WTC11 (cell line): ENCODE results near the gene SYTL5. TPM values are rescaled to one million over a fixed set of nuclear protein-coding genes. Genes with fewer than 3 reads are reported as not detected.
"Not testable (repeated sequence)": the region's sequence is repeated elsewhere in the genome, so short reads cannot be mapped to it uniquely, and the experiment has no call there.

Experiments used
- ATAC-seq: fragments of 200-7000 bp; cut with Tn5 transposase; 2 replicates; pipeline ENCODE4 v1.10.0; 2021; ENCODE audit warnings: mild to moderate bottlenecking, moderate library complexity
- CTCF ChIA-PET: fragments of 300-600 bp; sonication (Branson Sonifier 250); formaldehyde crosslinking; loops from one replicate; lab custom pipeline; 2021; ENCODE audit warnings: antibody characterized with exemption; lab: Charles Lee
- POLR2A ChIA-PET: fragments of 350-600 bp; sonication (Branson Sonifier 250); formaldehyde crosslinking; loops from one replicate; lab custom pipeline; 2021; ENCODE audit warnings: antibody characterized with exemption; lab: Charles Lee
- DNase-seq: peaks from one replicate; pipeline ENCODE4 v3.0.0; 2021; ENCODE audit warnings: low spot score
- H3K27ac Mint-ChIP-seq: 2 replicates; pipeline ENCODE4 v1.8.0; 2021; ENCODE audit warnings: mixed read lengths
- H3K27me3 Mint-ChIP-seq: 2 replicates; pipeline ENCODE4 v1.8.0; 2021; ENCODE audit warnings: low read depth, mild to moderate bottlenecking, moderate library complexity, mixed read lengths
- H3K36me3 Mint-ChIP-seq: 2 replicates; pipeline ENCODE4 v1.8.0; 2021; ENCODE audit warnings: mixed read lengths
- H3K4me1 Mint-ChIP-seq: 2 replicates; pipeline ENCODE4 v1.8.0; 2022; ENCODE audit warnings: mixed read lengths
- H3K4me3 Mint-ChIP-seq: 2 replicates; pipeline ENCODE4 v1.8.0; 2021; ENCODE audit warnings: mild to moderate bottlenecking, moderate library complexity, mixed read lengths
- H3K9me3 Mint-ChIP-seq: 2 replicates; pipeline ENCODE4 v1.8.0; 2021; ENCODE audit warnings: mixed read lengths
- ELF4 ChIP-seq: sonication (generic); formaldehyde crosslinking; IDR thresholded peaks from 2 replicates; pipeline ENCODE4 v1.8.1; 2022; ENCODE audit warnings: low read depth, mild to moderate bottlenecking, moderate library complexity, missing genetic modification reagents
- EMX1 ChIP-seq: fragments of 250-450 bp; sonication (Bioruptor Pico); IDR thresholded peaks from 2 replicates; pipeline ENCODE4 v1.8.0; 2021; ENCODE audit warnings: mild to moderate bottlenecking
- JUN ChIP-seq: sonication (generic); formaldehyde crosslinking; IDR thresholded peaks from 2 replicates; pipeline ENCODE4 v1.8.0; 2023; ENCODE audit warnings: mild to moderate bottlenecking, missing genetic modification reagents
- NFYB ChIP-seq: sonication (generic); formaldehyde crosslinking; conservative IDR thresholded peaks from 2 replicates; pipeline ENCODE4 v1.8.0; 2022; ENCODE audit warnings: low read depth, missing genetic modification reagents
- PRDM15 ChIP-seq: sonication (generic); formaldehyde crosslinking; IDR thresholded peaks from 2 replicates; pipeline ENCODE4 v1.8.0; 2022; ENCODE audit warnings: missing genetic modification reagents
- RELA ChIP-seq: sonication (generic); formaldehyde crosslinking; IDR thresholded peaks from 2 replicates; pipeline ENCODE4 v1.8.1; 2022; ENCODE audit warnings: missing genetic modification reagents, mild to moderate bottlenecking, borderline replicate concordance
- TEAD4 ChIP-seq: sonication (generic); formaldehyde crosslinking; IDR thresholded peaks from 2 replicates; pipeline ENCODE4 v1.8.0; 2022; ENCODE audit warnings: mild to moderate bottlenecking, missing genetic modification reagents
- USF1 ChIP-seq: sonication (generic); formaldehyde crosslinking; IDR thresholded peaks from 2 replicates; pipeline ENCODE4 v1.8.0; 2022; ENCODE audit warnings: mild to moderate bottlenecking, missing genetic modification reagents
- ZNF138 ChIP-seq: sonication (generic); formaldehyde crosslinking; conservative IDR thresholded peaks from 2 replicates; pipeline ENCODE4 v1.8.1; 2022; ENCODE audit warnings: mild to moderate bottlenecking, moderate library complexity, missing genetic modification reagents
- ZSCAN18 ChIP-seq: fragments of 250-450 bp; sonication (Bioruptor Pico); IDR thresholded peaks from 2 replicates; pipeline ENCODE4 v2.1.2; 2022; ENCODE audit warnings: mild to moderate bottlenecking, moderate library complexity
- total RNA-seq: library from RNA; stranded (reverse); gene quantifications from 3 replicates; pipeline ENCODE4 v1.2.3, GENCODE V29; 2021
- TF ChIP-seq, protein P1 (sequence below): fragments of 250-450 bp; sonication (Bioruptor Pico); IDR thresholded peaks from 2 replicates; pipeline ENCODE4 v1.9.0; 2021; ENCODE audit warnings: mild to moderate bottlenecking
- TF ChIP-seq, protein P2 (sequence below): sonication (generic); formaldehyde crosslinking; IDR thresholded peaks from 2 replicates; pipeline ENCODE4 v1.8.1; 2023; ENCODE audit warnings: mild to moderate bottlenecking, missing genetic modification reagents, moderate library complexity

The SYTL5 gene
- total RNA-seq, 1 experiment from 2014 or later, result 0.26 TPM

GRCh38 chrX:37986893-37987292, 19.5 kb upstream of the SYTL5 start (continued):
- TF ChIP-seq, protein P1, sequence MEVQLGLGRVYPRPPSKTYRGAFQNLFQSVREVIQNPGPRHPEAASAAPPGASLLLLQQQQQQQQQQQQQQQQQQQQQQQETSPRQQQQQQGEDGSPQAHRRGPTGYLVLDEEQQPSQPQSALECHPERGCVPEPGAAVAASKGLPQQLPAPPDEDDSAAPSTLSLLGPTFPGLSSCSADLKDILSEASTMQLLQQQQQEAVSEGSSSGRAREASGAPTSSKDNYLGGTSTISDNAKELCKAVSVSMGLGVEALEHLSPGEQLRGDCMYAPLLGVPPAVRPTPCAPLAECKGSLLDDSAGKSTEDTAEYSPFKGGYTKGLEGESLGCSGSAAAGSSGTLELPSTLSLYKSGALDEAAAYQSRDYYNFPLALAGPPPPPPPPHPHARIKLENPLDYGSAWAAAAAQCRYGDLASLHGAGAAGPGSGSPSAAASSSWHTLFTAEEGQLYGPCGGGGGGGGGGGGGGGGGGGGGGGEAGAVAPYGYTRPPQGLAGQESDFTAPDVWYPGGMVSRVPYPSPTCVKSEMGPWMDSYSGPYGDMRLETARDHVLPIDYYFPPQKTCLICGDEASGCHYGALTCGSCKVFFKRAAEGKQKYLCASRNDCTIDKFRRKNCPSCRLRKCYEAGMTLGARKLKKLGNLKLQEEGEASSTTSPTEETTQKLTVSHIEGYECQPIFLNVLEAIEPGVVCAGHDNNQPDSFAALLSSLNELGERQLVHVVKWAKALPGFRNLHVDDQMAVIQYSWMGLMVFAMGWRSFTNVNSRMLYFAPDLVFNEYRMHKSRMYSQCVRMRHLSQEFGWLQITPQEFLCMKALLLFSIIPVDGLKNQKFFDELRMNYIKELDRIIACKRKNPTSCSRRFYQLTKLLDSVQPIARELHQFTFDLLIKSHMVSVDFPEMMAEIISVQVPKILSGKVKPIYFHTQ (CRISPR knock-in tag), result no peak
- TF ChIP-seq RELA (CRISPR knock-in tag), result no peak

GRCh38 chrX:37989304-37989703, 17.0 kb upstream of the SYTL5 start:
- H3K27ac Mint-ChIP-seq, result no peak overlapping the region
- ChIA-PET POLR2A (no interaction called here), CTCF (no interaction called here)
- DNase-seq, result no peak
- H3K27me3 Mint-ChIP-seq, result no peaks in the 10 kb centered on the region
- TF ChIP-seq JUN (CRISPR knock-in tag) (no peak), ZSCAN18 (CRISPR knock-in tag) (no peak), USF1 (no peak), ELF4 (CRISPR knock-in tag) (no peak), NFYB (CRISPR knock-in tag) (no peak), ZNF138 (CRISPR knock-in tag) (no peak), PRDM15 (CRISPR knock-in tag) (no peak), TEAD4 (no peak), EMX1 (CRISPR knock-in tag) (no peak)
- H3K9me3 Mint-ChIP-seq, result no peaks in the 10 kb centered on the region
- no peak for ATAC-seq
- H3K4me1 Mint-ChIP-seq, result peaks cover 8% of the 10 kb centered on the region
- H3K36me3 Mint-ChIP-seq, result no peaks in the 10 kb centered on the region
- H3K4me3 Mint-ChIP-seq, result no peak overlapping the region

GRCh38 chrX:37991303-37991702, 15.1 kb upstream of the SYTL5 start:
- H3K27ac Mint-ChIP-seq, H3K4me3 Mint-ChIP-seq, H3K36me3 Mint-ChIP-seq, H3K27me3 Mint-ChIP-seq, H3K4me1 Mint-ChIP-seq, H3K9me3 Mint-ChIP-seq, CTCF ChIA-PET, POLR2A ChIA-PET, DNase-seq: not testable (repeated sequence)
- peak; percentile 27 for ATAC-seq

- no peak for DNase-seq
- Mint-ChIP-seq H3K4me3 (no peak overlapping the region), H3K4me1 (peaks cover 8% of the 10 kb centered on the region), H3K36me3 (no peaks in the 10 kb centered on the region), H3K27me3 (no peaks in the 10 kb centered on the region), H3K9me3 (no peaks in the 10 kb centered on the region), H3K27ac (no peak overlapping the region)
- ChIA-PET POLR2A (no interaction called here), CTCF (interaction anchor here (1.0 kb wide), 1 partner anchor 334 kb away, joined by 4 read pairs; the partner anchor contains the start of gene RPGR)
- no peak for ATAC-seq
- TF ChIP-seq, protein P2, sequence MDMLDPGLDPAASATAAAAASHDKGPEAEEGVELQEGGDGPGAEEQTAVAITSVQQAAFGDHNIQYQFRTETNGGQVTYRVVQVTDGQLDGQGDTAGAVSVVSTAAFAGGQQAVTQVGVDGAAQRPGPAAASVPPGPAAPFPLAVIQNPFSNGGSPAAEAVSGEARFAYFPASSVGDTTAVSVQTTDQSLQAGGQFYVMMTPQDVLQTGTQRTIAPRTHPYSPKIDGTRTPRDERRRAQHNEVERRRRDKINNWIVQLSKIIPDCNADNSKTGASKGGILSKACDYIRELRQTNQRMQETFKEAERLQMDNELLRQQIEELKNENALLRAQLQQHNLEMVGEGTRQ (CRISPR knock-in tag), result no peak
- TF ChIP-seq, all 79 proteins: peak for 0
Observed at GRCh38 chrX:37993176-37993575, 13.2 kb upstream of the SYTL5 start.
